ENCODE data around the gene PRKCB. TPM values are rescaled to one million over a fixed set of nuclear protein-coding genes. Genes with fewer than 3 reads are reported as not detected.

The PRKCB gene
- total and polyA plus RNA-seq, 2 of the 8 experiments (the other 6 are each of a cell fraction or from before 2014, with no cell fraction given): 7.1 to 12.1 TPM

DNA sequence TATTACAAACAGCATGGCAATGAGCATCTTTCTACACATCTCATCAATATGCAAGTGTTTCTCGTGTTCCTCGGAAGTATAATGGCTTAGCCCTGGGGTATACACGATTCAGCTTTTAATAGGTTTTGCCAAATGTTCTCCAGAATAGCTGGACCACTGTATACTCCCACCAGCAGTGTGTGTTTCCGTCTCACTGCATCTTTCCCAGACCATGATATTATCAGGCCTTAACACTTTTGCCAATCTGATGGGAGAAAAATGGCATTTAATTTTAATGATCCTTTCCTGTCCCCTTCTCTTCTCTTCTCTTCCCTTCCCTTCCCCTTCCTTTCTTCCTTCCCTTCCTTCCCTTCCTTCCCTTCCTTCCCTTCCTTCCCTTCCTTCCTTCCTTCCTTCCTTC, 30.8 kb downstream of the PRKCB start:
- DNase-seq (ENCODE audit: low read depth in 1 of 2, low spot score in 2 of 2) (no peak), FAIRE-seq (no peak)
- Histone ChIP-seq H3K56ac (replicated peaks; ENCODE audit: insufficient read length, low read depth, low read length) (no peak overlapping the region), H3K9ac (replicated peaks in 1 of 4; ENCODE audit: extremely low read depth in 1 of 4, low read depth in 3 of 4, low read length in 3 of 4) (no peak overlapping the region), H3K4me1 (replicated peaks in 1 of 4; ENCODE audit: control insufficient read depth in 3 of 4, insufficient read depth in 4 of 4, low read length in 3 of 4) (peaks cover 0 to 6% (median 0%) of the 10 kb centered on the region in 4 experiments; a peak in 4 of 7 replicates), H3K14ac (ENCODE audit: insufficient read length) (no peak overlapping the region), H2BK15ac (ENCODE audit: low read length) (no peak overlapping the region), H3K4ac (replicated peaks; ENCODE audit: insufficient read length, low read depth, low read length) (no peak overlapping the region), H2BK20ac (ENCODE audit: low read length) (no peak overlapping the region), H3K79me2 (ENCODE audit: control insufficient read depth in 1 of 2, insufficient read depth in 2 of 2, low read length in 2 of 2) (no peaks in the 10 kb centered on the region), H2AFZ (ENCODE audit: low read length) (no peak overlapping the region), H3K27ac (ENCODE audit: low read depth, low read length) (no peak overlapping the region), H4K5ac (ENCODE audit: insufficient read length, low read depth, low read length) (no peak overlapping the region), H3K27me3 (replicated peaks in 1 of 4; ENCODE audit: control insufficient read depth in 3 of 4, extremely low read depth in 1 of 4, insufficient read depth in 3 of 4, low read length in 3 of 4) (peaks cover 8 to 55% (median 30%) of the 10 kb centered on the region in 4 experiments), H3K23ac (ENCODE audit: insufficient read length) (no peak overlapping the region), H3K18ac (ENCODE audit: extremely low read depth, low read length) (no peak overlapping the region), H4K91ac (replicated peaks; ENCODE audit: insufficient read length, low read length) (no peak overlapping the region), H4K8ac (ENCODE audit: extremely low read depth, insufficient read depth, low read length) (no peak overlapping the region), H2AK5ac (ENCODE audit: low read depth, low read length) (no peak overlapping the region), H3K23me2 (ENCODE audit: low read depth, low read length) (no peaks in the 10 kb centered on the region), H3K4me3 (ENCODE audit: extremely low read depth in 1 of 4, insufficient read depth in 2 of 4, low read depth in 3 of 4, low read length in 4 of 4) (no peak overlapping the region), H4K20me1 (replicated peaks in 1 of 2; ENCODE audit: control insufficient read depth in 1 of 2, insufficient read depth in 2 of 2, low read length in 2 of 2) (peaks cover 2 to 3% of the 10 kb centered on the region in 2 experiments), H3K36me3 (ENCODE audit: control insufficient read depth in 2 of 4, insufficient read depth in 4 of 4, low read length in 3 of 4) (no peaks in the 10 kb centered on the region; a peak in 2 of 8 replicates), H3K79me1 (ENCODE audit: low read depth, low read length) (no peaks in the 10 kb centered on the region), H2BK5ac (ENCODE audit: low read depth, low read length) (no peak overlapping the region), H3K9me3 (ENCODE audit: insufficient read depth in 2 of 2, low read depth in 1 of 2, low read length in 1 of 2) (no peaks in the 10 kb centered on the region), H3K4me2 (ENCODE audit: insufficient read depth in 1 of 2, low read depth in 2 of 2, low read length in 2 of 2) (no peak overlapping the region), H2BK120ac (replicated peaks; ENCODE audit: low read depth, low read length) (no peak overlapping the region), H2BK12ac (ENCODE audit: low read depth, low read length) (no peak overlapping the region)
- CTCF ChIA-PET (ENCODE audit: partially characterized antibody): interaction anchor here (1.1 to 1.6 kb wide), 2 partner anchors 12 to 60 kb away, joined by 3 to 6 read pairs; no protein-coding TSS in a partner anchor
- 87% methylated on average over 4 of the region's 4 CpGs; no CpG with 5 or more reads in 1 of the 2 experiments for WGBS, 2 experiments (ENCODE audit: extremely low coverage in 1 of 2, insufficient coverage in 1 of 2, insufficient read length in 1 of 2, insufficient replicate concordance in 2 of 2, low coverage in 1 of 2, low lambda C conversion rate in 2 of 2, missing lambda C conversion rate in 1 of 2)
- POLR2A ChIA-PET (ENCODE audit: partially characterized antibody): no interaction called here
- no peak for TF ChIP-seq POU5F1 (IDR thresholded peaks at IDR 0.05; ENCODE audit: low read depth, low read length)
- no peak for TF ChIP-seq POLR2A (IDR thresholded peaks at IDR 0.05; ENCODE audit: control extremely low read depth in 1 of 2, low read depth in 2 of 2, low read length in 2 of 2)
- TF ChIP-seq HDAC6 (IDR thresholded peaks at IDR 0.05; ENCODE audit: low read depth, low read length): no peak
- TF ChIP-seq RBBP5 (IDR thresholded peaks at IDR 0.05; ENCODE audit: borderline replicate concordance, low read depth, low read length): no peak
- TF ChIP-seq CREB1 (IDR thresholded peaks at IDR 0.05): no peak
